HepG2 (cell line): ENCODE data around the gene AP3B2.
A peak's percentile ranks its signal among the peaks of the same experiment; 100 is the strongest.

Experiments used
- EP300 ChIP-seq, 3 experiments: sonication (generic) in 1 of 3; formaldehyde crosslinking in 1 of 3; IDR thresholded peaks; 2 replicates each; pipeline versions ENCODE4 v1.5.1 to v1.6.1; 2011 to 2020; ENCODE audit warnings: low read depth in 2 of 3, low read length in 2 of 3, borderline replicate concordance in 1 of 3, improper control_type of control experiment in 1 of 3, mild to moderate bottlenecking in 1 of 3, missing genetic modification reagents in 1 of 3, moderate library complexity in 1 of 3
- GABPA ChIP-seq, 2 experiments: IDR thresholded peaks; 2 replicates each; pipeline ENCODE4 v1.6.1; 2011 to 2016; ENCODE audit warnings: low read depth in 2 of 2, low read length in 1 of 2, missing biosample characterization in 1 of 2, missing genetic modification characterization in 1 of 2
- RFX1 ChIP-seq: fragments of 450-650 bp; IDR thresholded peaks from 2 replicates; pipeline ENCODE4 v1.6.1; 2017
- STAT5B ChIP-seq: sonication (generic); formaldehyde crosslinking; IDR thresholded peaks from 2 replicates; pipeline ENCODE4 v1.4.0; 2020; ENCODE audit warnings: missing genetic modification reagents
- ZBTB10 ChIP-seq: sonication (generic); formaldehyde crosslinking; IDR thresholded peaks from 2 replicates; pipeline ENCODE4 v1.4.0; 2020; ENCODE audit warnings: missing genetic modification reagents, borderline replicate concordance
- ZNF510 ChIP-seq: sonication (generic); formaldehyde crosslinking; IDR thresholded peaks from 2 replicates; pipeline ENCODE4 v1.4.0; 2020; ENCODE audit warnings: low read depth, mild to moderate bottlenecking, missing genetic modification reagents
- ZNF747 ChIP-seq: sonication (generic); formaldehyde crosslinking; IDR thresholded peaks from 2 replicates; pipeline ENCODE4 v1.8.1; 2023; ENCODE audit warnings: missing genetic modification reagents, mild to moderate bottlenecking, borderline replicate concordance
- TF ChIP-seq, protein P1 (sequence below): sonication (generic); formaldehyde crosslinking; IDR thresholded peaks from 2 replicates; pipeline ENCODE4 v1.9.0; 2021; ENCODE audit warnings: mild to moderate bottlenecking, missing genetic modification reagents

DNA sequence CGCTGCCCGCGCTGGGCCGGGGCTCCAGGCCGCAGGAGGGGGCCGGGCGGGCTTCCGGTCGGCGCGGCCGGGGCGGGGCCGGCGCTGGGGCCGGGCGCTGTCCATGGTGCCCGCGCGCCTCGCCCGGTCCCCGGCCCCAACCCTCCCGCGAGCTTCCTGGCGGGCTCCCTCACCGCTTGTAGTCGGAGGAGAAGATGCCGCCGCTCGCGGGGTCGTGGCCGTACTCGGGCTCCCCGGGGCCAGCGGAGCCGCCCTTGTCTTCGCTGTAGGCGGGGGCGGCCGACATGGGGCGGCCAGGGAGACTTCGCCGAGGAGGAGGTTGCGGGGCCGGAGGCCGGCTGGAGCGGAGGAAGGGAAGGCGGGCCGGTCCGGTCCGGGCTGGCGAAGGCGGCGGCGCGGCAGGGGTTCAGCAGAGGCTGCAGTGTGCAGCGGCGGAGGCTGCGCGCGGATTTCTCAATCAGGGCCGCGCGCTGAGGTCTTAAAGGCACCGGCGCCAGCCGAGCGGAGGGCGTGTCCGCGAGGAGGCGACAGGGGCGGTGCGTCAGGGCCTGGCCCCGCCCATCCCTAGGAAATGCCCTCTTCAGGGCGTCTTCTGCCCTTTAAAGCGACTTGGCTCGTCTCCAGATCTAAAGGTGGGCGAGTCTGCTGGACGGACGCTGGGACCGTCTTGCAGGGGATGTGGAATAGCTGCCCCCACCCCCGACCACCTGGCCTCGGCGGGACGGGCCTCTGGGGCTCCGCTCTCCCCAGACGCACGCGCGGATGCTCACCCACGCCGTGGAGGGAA lies at the start of gene AP3B2:
- TF ChIP-seq EP300 (IDR thresholded peaks at IDR 0.05; ENCODE audit: low read depth in 2 of 2, low read length in 2 of 2) (no peak), EP300 (CRISPR knock-in tag; IDR thresholded peaks at IDR 0.05; ENCODE audit: borderline replicate concordance) (no peak), ZBTB10 (CRISPR knock-in tag) (no peak), RFX1 (no peak), GABPA (IDR thresholded peaks at IDR 0.05; ENCODE audit: low read depth, low read length) (peak; percentile 55), GABPA (CRISPR knock-in tag; IDR thresholded peaks at IDR 0.05; ENCODE audit: low read depth) (no peak), ZNF747 (CRISPR knock-in tag) (no peak), ZNF510 (CRISPR knock-in tag) (0 out of 2 replicates have a peak, but pooled peaks have one; percentile 60), STAT5B (CRISPR knock-in tag) (no peak)
- TF ChIP-seq, protein P1, sequence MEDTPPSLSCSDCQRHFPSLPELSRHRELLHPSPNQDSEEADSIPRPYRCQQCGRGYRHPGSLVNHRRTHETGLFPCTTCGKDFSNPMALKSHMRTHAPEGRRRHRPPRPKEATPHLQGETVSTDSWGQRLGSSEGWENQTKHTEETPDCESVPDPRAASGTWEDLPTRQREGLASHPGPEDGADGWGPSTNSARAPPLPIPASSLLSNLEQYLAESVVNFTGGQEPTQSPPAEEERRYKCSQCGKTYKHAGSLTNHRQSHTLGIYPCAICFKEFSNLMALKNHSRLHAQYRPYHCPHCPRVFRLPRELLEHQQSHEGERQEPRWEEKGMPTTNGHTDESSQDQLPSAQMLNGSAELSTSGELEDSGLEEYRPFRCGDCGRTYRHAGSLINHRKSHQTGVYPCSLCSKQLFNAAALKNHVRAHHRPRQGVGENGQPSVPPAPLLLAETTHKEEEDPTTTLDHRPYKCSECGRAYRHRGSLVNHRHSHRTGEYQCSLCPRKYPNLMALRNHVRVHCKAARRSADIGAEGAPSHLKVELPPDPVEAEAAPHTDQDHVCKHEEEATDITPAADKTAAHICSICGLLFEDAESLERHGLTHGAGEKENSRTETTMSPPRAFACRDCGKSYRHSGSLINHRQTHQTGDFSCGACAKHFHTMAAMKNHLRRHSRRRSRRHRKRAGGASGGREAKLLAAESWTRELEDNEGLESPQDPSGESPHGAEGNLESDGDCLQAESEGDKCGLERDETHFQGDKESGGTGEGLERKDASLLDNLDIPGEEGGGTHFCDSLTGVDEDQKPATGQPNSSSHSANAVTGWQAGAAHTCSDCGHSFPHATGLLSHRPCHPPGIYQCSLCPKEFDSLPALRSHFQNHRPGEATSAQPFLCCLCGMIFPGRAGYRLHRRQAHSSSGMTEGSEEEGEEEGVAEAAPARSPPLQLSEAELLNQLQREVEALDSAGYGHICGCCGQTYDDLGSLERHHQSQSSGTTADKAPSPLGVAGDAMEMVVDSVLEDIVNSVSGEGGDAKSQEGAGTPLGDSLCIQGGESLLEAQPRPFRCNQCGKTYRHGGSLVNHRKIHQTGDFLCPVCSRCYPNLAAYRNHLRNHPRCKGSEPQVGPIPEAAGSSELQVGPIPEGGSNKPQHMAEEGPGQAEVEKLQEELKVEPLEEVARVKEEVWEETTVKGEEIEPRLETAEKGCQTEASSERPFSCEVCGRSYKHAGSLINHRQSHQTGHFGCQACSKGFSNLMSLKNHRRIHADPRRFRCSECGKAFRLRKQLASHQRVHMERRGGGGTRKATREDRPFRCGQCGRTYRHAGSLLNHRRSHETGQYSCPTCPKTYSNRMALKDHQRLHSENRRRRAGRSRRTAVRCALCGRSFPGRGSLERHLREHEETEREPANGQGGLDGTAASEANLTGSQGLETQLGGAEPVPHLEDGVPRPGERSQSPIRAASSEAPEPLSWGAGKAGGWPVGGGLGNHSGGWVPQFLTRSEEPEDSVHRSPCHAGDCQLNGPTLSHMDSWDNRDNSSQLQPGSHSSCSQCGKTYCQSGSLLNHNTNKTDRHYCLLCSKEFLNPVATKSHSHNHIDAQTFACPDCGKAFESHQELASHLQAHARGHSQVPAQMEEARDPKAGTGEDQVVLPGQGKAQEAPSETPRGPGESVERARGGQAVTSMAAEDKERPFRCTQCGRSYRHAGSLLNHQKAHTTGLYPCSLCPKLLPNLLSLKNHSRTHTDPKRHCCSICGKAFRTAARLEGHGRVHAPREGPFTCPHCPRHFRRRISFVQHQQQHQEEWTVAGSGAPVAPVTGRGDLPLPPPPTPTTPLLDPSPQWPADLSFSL: no peak
